HS-27A (cell line): ENCODE data around the gene MSTO1.
"Not testable (repeated sequence)": the region's sequence is repeated elsewhere in the genome, so short reads cannot be mapped to it uniquely, and the experiment has no call there.

Experiments
- DNase-seq: peaks from one replicate; pipeline ENCODE4 v3.0.0-alpha.2; 2012; ENCODE audit warnings: low read depth, missing footprints

Gene MSTO1

GRCh38 chr1:155609515-155610256, at the start of gene MSTO1:
TSS of gene MSTO1 (plus strand) at chr1:155610218. CDS start at chr1:155610249, 31 bp downstream.
- peak; percentile 87 for DNase-seq

DNA sequence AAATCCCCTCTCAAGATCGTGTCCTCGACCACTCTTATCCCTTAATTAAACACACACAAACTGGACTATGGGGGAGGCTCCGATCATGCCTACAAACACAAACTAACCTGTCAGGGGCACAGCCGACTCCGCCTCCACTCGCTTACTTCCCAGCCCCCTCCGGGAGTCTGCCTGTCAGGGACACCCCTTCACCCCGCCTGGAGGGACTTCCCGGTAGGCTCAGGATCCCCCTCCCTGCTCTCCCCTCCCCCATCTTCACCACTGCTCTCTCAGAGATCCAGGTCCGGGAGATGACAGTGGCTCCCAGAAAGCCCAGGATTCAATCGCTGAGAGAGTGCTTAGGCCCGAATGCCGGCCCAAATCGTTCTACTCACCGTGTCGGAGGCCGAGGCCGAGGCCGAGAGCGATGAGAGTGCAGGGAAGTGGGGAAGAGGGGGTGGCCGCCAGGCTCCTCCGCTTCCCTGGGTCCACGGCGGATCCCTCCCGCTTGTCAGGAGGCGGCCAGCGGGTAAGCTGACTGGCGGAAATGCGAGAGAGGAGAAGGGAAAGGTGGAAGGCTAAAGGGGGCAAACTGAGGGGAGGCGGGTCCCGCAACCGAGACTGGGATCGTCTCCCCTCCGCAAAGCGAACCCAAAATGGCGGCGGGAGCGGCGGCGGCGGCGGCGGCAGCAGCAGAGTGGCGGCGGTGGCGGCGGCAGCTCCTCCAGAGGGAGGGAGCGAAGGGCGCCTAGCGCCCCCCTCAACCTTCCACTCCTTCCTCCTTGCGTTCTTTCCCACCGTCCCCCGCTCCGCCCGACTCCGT, 48.0 kb upstream of the MSTO1 start:
- DNase-seq = peak; percentile 4

GRCh38 chr1:155562581-155563376, 47.2 kb upstream of the MSTO1 start, which contains the start of gene ASH1L:
TSS of gene ASH1L (minus strand) at chr1:155562803. CDS start at chr1:155521519, 41,284 bp downstream.
- peak; percentile 77 for DNase-seq

GRCh38 chr1:155563377-155564022, 46.5 kb upstream of the MSTO1 start:
- DNase-seq = peak; percentile 0

GRCh38 chr1:155569988-155570592, 39.9 kb upstream of the MSTO1 start:
- no peak for DNase-seq

- DNase-seq = no peak
These were observed 39.4 kb upstream of the MSTO1 start for GRCh38 chr1:155570593-155570990.

DNA sequence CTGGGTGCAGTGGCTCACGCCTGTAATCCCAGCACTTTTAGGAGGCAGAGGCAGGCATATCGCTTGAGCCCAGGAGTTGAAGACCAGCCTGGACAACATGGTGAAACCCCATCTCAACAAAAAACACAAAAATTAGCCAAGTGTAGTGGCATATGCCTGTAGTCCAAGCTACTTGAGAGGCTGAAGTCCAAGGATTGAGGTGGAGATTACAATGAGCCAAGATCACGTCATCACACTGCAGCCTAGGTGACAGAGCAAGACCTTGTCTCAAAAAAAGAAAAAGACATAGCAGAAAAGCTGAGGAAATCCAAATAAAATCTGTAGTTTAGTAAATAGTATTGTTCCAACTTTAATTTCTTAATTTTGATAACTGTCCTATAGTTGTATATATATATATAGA, 35.9 kb upstream of the MSTO1 start:
- DNase-seq = no peak

DNA sequence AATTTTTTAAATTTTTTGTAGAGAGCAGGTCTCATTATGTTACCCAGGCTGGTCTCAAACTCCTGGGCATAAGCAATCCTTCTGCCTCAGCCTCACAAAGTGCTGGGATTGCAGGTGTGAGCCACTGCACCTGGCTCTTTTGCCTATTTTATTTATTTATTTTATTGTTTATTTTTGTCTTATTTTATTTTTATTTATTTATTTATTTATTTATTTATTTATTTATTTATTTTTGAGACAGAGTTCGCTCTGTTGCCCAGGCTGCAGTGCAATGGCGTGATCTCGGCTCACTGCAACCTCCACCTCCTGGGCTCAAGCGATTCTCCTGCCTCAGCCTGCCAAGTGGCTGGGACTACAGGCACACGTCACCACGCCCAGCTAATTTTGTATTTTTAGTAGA, 34.4 kb upstream of the MSTO1 start:
- not testable (repeated sequence) for DNase-seq

GRCh38 chr1:155583846-155584245, 26.2 kb upstream of the MSTO1 start:
- DNase-seq = not testable (repeated sequence)

GRCh38 chr1:155589282-155589681, 20.7 kb upstream of the MSTO1 start:
- not testable (repeated sequence) for DNase-seq

DNA sequence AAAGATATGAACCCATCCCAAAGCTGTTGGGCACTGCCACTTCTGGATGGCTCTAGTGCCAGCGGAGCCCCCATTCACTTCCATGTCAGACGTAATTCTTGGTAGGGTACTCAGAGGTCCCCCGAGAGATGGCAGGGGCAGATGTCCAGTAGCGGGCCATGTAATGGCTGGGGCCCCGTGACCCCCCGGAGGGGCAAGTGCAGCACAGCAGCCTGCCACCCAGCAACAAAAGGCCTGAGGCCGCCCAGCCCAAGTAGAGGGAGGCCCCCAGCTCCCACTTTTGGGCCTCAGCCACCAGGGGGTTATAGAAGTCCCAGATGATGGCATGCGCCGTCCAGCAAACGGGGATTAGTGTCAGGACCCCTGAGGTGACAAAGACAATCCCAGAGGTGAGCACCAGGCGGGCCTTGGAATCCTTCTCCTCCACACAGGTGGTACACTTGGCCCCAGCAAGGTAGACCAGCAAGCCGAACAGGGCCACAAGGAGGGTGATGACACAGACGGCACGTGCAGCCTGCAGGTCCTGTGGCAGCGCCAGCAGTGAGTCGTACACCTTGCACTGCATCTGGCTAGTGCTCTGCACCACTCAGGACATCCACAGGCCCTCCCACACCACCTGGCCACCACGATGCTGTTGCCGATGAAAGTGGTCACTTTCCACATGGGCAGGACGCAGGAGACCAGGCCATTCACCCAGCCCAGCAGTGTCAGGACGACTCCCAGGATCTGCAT, 19.3 kb upstream of the MSTO1 start:
- DNase-seq = not testable (repeated sequence)

- DNase-seq = peak; percentile 8
These were observed 18.2 kb upstream of the MSTO1 start for GRCh38 chr1:155591770-155592169.

DNA sequence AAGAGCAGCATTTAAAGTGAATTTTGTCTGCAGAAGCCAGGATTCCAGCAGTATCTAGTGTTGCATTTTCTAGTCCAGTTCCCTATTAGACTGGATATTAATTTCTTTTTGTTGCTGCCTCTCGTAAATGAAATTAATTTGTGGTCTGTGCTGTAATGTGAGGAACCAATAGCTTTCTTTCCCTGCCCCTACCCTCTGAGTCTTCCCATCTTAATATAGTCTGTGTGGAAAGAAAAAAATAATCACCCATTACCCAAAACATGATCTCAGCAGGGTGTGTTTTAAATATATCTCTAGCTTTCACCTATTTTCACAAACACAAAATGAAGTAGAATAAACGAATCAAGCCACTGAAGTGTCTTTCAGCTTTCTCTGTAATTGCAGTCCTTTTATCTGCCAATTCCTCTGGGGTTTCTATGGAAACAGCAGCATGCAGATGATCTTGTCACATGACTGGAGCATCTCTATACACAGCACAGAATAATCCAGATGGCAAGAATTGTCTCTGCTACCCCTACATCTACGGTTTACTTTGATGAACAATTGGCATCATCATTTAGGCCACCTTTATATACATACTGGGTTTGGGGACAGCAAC, 14.0 kb upstream of the MSTO1 start:
- not testable (repeated sequence) for DNase-seq

DNA sequence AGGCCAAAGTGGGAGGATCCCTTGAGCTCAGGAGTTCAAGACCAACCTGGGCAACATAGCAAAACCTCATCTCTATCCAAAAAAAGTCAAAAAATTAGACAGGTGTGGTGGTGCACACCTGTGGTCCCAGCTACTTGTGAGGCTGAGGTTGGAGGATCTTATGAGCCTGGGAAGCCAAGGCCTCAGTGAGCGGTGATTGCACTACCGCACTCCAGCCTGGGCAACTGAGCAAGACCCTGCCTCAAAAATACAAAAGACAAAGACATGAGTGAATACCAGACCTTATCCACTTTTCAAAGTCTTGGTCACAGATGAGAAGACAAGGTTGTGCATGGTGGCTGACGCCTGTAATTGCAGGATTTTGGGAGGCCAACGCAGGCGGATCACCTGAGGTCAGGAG, 13.2 kb upstream of the MSTO1 start:
- DNase-seq = no peak

DNA sequence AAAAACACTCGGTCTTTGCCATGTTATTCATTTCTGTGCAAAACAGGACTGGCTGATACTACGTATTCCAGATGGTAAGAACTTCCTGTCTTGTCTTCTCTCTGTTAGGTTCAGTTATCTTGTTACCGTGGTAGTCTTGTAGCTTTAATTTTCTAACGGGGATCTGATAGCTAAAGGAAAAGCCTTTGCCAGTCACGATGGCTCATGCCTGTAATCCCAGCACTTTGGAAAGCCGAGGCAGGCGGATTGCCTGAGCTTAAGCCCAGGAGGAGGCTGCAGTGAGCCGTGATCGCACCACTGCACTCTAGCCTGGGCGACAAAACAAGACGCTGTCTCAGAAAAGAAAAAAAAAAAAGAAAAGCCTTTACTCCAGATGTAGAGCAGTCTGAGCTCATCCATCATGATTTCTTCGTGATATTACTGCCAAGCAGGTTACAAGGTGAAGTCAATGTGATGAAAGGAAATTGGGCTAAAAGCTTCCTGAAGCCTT, 11.1 kb upstream of the MSTO1 start:
- no peak for DNase-seq

GRCh38 chr1:155599828-155600572, 10.0 kb upstream of the MSTO1 start:
- not testable (repeated sequence) for DNase-seq

DNA sequence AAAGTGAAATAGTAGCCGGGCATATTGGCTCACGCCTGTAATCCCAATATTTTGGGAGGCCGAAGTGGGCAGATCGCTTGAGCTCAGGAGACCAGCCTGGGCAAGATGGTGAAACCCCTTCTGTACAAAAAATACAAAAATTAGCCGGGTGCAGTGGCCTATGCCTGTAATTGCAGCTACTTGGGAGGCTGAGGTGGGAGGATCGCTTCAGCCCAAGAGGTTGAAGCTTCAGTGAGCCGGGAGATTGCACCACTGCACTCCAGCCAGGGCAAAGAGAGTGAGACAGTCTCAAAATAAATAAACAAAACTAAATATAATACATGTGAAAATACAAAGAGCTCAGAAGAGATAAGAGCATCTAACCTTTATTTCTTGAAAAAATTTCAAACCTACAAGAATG, 2.3 kb upstream of the MSTO1 start:
- DNase-seq = no peak

- no peak for DNase-seq
These were observed 1.2 kb upstream of the MSTO1 start for GRCh38 chr1:155608888-155609225.

DNA sequence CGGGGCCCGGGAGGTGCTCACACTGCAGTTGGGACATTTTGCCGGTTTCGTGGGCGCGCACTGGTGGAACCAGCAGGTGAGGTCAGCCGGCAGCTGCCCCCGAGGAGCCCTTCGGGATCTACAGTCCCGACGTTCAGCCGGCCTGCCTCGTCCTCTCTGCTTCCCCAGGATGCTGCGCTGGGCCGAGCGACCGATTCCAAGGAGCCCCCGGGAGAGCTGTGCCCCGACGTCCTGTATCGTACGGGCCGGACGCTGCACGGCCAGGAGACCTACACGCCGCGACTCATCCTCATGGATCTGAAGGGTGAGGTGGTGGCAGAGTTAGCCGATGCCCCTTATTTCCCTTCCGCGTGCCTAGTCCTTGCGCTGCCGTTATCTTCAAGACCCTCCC, 234 bp downstream of the MSTO1 start:
- DNase-seq = not testable (repeated sequence)
